ENCODE data around the gene BAHCC1.

BAHCC1 gene

DNA sequence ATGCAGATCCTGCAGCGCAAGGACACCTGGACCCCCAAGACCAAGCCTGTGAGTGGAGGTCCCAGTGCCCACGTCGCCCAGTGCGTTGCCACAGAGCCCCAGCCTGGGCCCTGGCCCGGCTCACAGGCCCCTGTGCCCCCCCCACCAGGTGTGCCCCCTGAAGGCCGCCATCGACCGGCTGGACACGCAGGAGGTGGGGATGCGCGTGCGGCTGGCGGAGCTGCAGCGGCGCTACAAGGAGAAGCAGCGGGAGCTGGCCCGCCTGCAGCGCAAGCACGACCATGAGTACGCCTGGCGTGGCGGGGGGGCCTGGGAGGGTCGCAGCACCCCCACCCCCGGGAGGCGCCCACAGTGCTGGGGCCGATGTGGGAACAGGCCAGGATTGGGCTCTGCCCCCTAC, 56.6 kb downstream of the BAHCC1 start:
- peaks cover 0 to 7% (median 0%) of the 10 kb centered on the region in 5 donors for H3K4me1 ChIP-seq (ENCODE audit: control insufficient read depth in 5 of 5, insufficient read depth in 5 of 5, low read length in 5 of 5)
- no peak overlapping the region for H3K9ac ChIP-seq (ENCODE audit: low read length in 5 of 5)
- no peaks in the 10 kb centered on the region for H3K27me3 ChIP-seq (ENCODE audit: control insufficient read depth in 5 of 5, insufficient read depth in 4 of 5, low read length in 5 of 5)
- peaks cover 0 to 40% (median 19%) of the 10 kb centered on the region in 5 donors for H3K36me3 ChIP-seq (ENCODE audit: control insufficient read depth in 5 of 5, insufficient read depth in 5 of 5, low read length in 5 of 5)
- H3K4me3 ChIP-seq (ENCODE audit: low read depth in 1 of 5, low read length in 5 of 5) = no peak overlapping the region
- H3K9me3 ChIP-seq (ENCODE audit: control insufficient read depth in 5 of 5, low read length in 5 of 5) = no peaks in the 10 kb centered on the region
- no peak overlapping the region for H3K27ac ChIP-seq (ENCODE audit: low read depth, low read length)

DNA sequence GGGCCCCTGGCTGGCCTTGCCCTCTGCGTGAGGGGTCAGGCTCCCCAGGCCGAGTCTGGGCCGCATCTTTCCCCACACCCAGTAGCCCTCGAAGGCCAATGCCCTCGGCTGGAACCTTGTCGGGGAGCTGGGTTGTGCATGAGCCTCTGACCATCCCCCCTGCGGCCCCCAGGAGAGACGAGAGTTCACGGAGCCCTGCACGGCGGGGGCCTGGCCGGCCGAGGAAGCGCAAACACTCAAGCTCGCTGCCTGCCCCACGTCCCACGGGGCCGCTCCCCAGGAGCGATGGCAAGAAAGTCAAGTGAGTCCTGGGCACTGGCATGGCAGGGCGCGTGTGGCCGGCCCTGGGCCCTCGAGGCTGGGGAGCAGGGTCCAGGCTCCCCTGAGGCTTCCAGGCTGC, 57.3 kb downstream of the BAHCC1 start:
- peaks cover 0 to 37% (median 14%) of the 10 kb centered on the region in 5 donors for H3K36me3 ChIP-seq (ENCODE audit: control insufficient read depth in 5 of 5, insufficient read depth in 5 of 5, low read length in 5 of 5)
- no peak overlapping the region for H3K27ac ChIP-seq (ENCODE audit: low read depth, low read length)
- no peaks in the 10 kb centered on the region for H3K27me3 ChIP-seq (ENCODE audit: control insufficient read depth in 5 of 5, insufficient read depth in 4 of 5, low read length in 5 of 5)
- no peak overlapping the region for H3K4me3 ChIP-seq (ENCODE audit: low read depth in 1 of 5, low read length in 5 of 5)
- no peaks in the 10 kb centered on the region for H3K9me3 ChIP-seq (ENCODE audit: control insufficient read depth in 5 of 5, low read length in 5 of 5)
- peaks cover 0 to 7% (median 0%) of the 10 kb centered on the region in 5 donors for H3K4me1 ChIP-seq (ENCODE audit: control insufficient read depth in 5 of 5, insufficient read depth in 5 of 5, low read length in 5 of 5)
- H3K9ac ChIP-seq (ENCODE audit: low read length in 5 of 5) = no peak overlapping the region

GRCh38 chr17:81453076-81453475, 57.8 kb downstream of the BAHCC1 start:
- Histone ChIP-seq H3K36me3 (ENCODE audit: control insufficient read depth in 5 of 5, insufficient read depth in 5 of 5, low read length in 5 of 5) (peaks cover 0 to 33% (median 10%) of the 10 kb centered on the region in 5 donors), H3K4me1 (ENCODE audit: control insufficient read depth in 5 of 5, insufficient read depth in 5 of 5, low read length in 5 of 5) (peaks cover 0 to 7% (median 0%) of the 10 kb centered on the region in 5 donors)

GRCh38 chr17:81453712-81454111, 58.5 kb downstream of the BAHCC1 start:
- peaks cover 0 to 34% (median 11%) of the 10 kb centered on the region in 5 donors for H3K36me3 ChIP-seq (ENCODE audit: control insufficient read depth in 5 of 5, insufficient read depth in 5 of 5, low read length in 5 of 5)
- peaks cover 0 to 7% (median 0%) of the 10 kb centered on the region in 5 donors for H3K4me1 ChIP-seq (ENCODE audit: control insufficient read depth in 5 of 5, insufficient read depth in 5 of 5, low read length in 5 of 5)
- no peak overlapping the region for H3K4me3 ChIP-seq (ENCODE audit: low read depth in 1 of 5, low read length in 5 of 5)
- no peak overlapping the region for H3K9ac ChIP-seq (ENCODE audit: low read length in 5 of 5)
- H3K9me3 ChIP-seq (ENCODE audit: control insufficient read depth in 5 of 5, low read length in 5 of 5) = no peaks in the 10 kb centered on the region
- no peaks in the 10 kb centered on the region for H3K27me3 ChIP-seq (ENCODE audit: control insufficient read depth in 5 of 5, insufficient read depth in 4 of 5, low read length in 5 of 5)
- no peak overlapping the region for H3K27ac ChIP-seq (ENCODE audit: low read depth, low read length)

More at GRCh38 chr17:81453076-81453475, 57.8 kb downstream of the BAHCC1 start:
- no peaks in the 10 kb centered on the region for H3K9me3 ChIP-seq (ENCODE audit: control insufficient read depth in 5 of 5, low read length in 5 of 5)
- H3K27me3 ChIP-seq (ENCODE audit: control insufficient read depth in 5 of 5, insufficient read depth in 4 of 5, low read length in 5 of 5) = no peaks in the 10 kb centered on the region
- no peak overlapping the region for H3K9ac ChIP-seq (ENCODE audit: low read length in 5 of 5)
- no peak overlapping the region for H3K4me3 ChIP-seq (ENCODE audit: low read depth in 1 of 5, low read length in 5 of 5)
- H3K27ac ChIP-seq (ENCODE audit: low read depth, low read length) = no peak overlapping the region

DNA sequence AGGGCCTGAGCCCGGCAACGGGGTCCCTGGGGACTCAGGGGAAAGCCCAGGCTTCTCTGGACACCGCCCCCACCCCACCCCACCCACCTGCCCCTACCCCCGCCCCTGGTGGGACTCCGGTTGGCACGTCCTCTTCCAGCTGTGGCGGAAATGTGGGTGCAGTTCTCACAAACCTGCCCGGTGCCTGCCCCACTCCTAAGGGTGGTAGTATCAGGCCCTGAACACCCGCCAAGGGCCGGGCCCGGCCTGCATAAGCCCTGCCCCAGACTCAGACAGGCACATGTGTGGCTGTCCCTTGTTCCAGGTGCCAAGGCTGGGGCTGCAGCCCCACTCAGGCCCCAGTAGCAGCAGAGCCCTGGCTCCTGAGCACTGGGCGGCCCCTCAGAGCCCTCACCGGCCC, 59.2 kb downstream of the BAHCC1 start:
- peaks cover 0 to 39% (median 15%) of the 10 kb centered on the region in 5 donors for H3K36me3 ChIP-seq (ENCODE audit: control insufficient read depth in 5 of 5, insufficient read depth in 5 of 5, low read length in 5 of 5)
- no peaks in the 10 kb centered on the region for H3K9me3 ChIP-seq (ENCODE audit: control insufficient read depth in 5 of 5, low read length in 5 of 5)
- H3K9ac ChIP-seq (ENCODE audit: low read length in 5 of 5) = no peak overlapping the region
- H3K27me3 ChIP-seq (ENCODE audit: control insufficient read depth in 5 of 5, insufficient read depth in 4 of 5, low read length in 5 of 5) = no peaks in the 10 kb centered on the region
- H3K4me1 ChIP-seq (ENCODE audit: control insufficient read depth in 5 of 5, insufficient read depth in 5 of 5, low read length in 5 of 5) = peaks cover 0 to 9% (median 0%) of the 10 kb centered on the region in 5 donors
- H3K4me3 ChIP-seq (ENCODE audit: low read depth in 1 of 5, low read length in 5 of 5) = no peak overlapping the region
- no peak overlapping the region for H3K27ac ChIP-seq (ENCODE audit: low read depth, low read length)

GRCh38 chr17:81455387-81455786, 60.1 kb downstream of the BAHCC1 start:
- Histone ChIP-seq H3K4me3 (ENCODE audit: low read depth in 1 of 5, low read length in 5 of 5) (no peak overlapping the region), H3K36me3 (ENCODE audit: control insufficient read depth in 5 of 5, insufficient read depth in 5 of 5, low read length in 5 of 5) (peaks cover 0 to 48% (median 18%) of the 10 kb centered on the region in 5 donors), H3K27ac (ENCODE audit: low read depth, low read length) (no peak overlapping the region), H3K4me1 (ENCODE audit: control insufficient read depth in 5 of 5, insufficient read depth in 5 of 5, low read length in 5 of 5) (peaks cover 0 to 12% (median 0%) of the 10 kb centered on the region in 5 donors), H3K9me3 (ENCODE audit: control insufficient read depth in 5 of 5, low read length in 5 of 5) (no peaks in the 10 kb centered on the region), H3K9ac (ENCODE audit: low read length in 5 of 5) (no peak overlapping the region), H3K27me3 (ENCODE audit: control insufficient read depth in 5 of 5, insufficient read depth in 4 of 5, low read length in 5 of 5) (no peaks in the 10 kb centered on the region)

DNA sequence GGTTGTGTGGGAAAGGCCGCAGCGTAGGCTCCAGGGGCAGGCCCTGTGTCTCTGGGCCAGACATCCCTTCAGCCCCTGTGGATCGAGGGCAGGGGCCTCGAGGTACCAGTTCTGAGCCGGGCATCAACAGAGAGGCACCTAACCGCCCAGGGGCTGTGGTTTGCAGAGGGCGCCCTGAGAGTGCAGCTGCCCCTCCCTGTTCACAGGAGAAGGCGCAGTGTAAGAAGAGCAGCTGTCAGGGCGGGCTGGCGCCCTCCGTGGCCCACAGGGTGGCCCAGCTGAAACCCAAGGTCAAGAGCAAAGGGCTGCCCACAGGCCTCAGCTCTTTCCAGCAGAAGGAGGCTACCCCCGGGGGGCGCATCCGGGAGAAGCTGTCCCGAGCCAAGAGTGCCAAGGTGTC, 60.8 kb downstream of the BAHCC1 start:
- Histone ChIP-seq H3K27ac (ENCODE audit: low read depth, low read length) (no peak overlapping the region), H3K36me3 (ENCODE audit: control insufficient read depth in 5 of 5, insufficient read depth in 5 of 5, low read length in 5 of 5) (peaks cover 0 to 48% (median 14%) of the 10 kb centered on the region in 5 donors), H3K4me1 (ENCODE audit: control insufficient read depth in 5 of 5, insufficient read depth in 5 of 5, low read length in 5 of 5) (peaks cover 0 to 16% (median 4%) of the 10 kb centered on the region in 5 donors), H3K27me3 (ENCODE audit: control insufficient read depth in 5 of 5, insufficient read depth in 4 of 5, low read length in 5 of 5) (no peaks in the 10 kb centered on the region), H3K9me3 (ENCODE audit: control insufficient read depth in 5 of 5, low read length in 5 of 5) (no peaks in the 10 kb centered on the region), H3K4me3 (ENCODE audit: low read depth in 1 of 5, low read length in 5 of 5) (no peak overlapping the region), H3K9ac (ENCODE audit: low read length in 5 of 5) (no peak overlapping the region)

DNA sequence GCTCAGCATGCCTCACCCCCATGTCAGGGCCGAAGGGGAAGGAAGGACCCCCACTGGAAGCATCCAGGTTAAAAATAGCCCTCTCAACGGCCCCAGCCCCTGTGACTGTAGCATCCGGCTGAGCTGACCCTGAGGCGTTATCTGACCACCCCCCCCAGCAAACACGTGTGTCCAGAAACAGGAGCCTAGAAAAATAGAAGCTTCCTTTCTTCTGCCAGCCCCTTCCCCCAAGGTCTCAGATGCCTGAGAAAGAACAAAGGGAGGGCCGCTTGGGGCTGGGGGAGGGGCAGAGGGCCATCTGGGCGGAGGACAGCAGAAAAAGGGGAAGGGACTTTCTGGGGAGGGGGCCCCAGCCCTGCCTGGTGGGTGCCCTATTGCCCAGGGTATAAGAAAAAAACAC, 61.5 kb downstream of the BAHCC1 start:
- Histone ChIP-seq H3K27me3 (ENCODE audit: control insufficient read depth in 5 of 5, insufficient read depth in 4 of 5, low read length in 5 of 5) (no peaks in the 10 kb centered on the region), H3K9me3 (ENCODE audit: control insufficient read depth in 5 of 5, low read length in 5 of 5) (no peaks in the 10 kb centered on the region), H3K4me3 (ENCODE audit: low read depth in 1 of 5, low read length in 5 of 5) (no peak overlapping the region), H3K4me1 (ENCODE audit: control insufficient read depth in 5 of 5, insufficient read depth in 5 of 5, low read length in 5 of 5) (peaks cover 0 to 16% (median 4%) of the 10 kb centered on the region in 5 donors), H3K36me3 (ENCODE audit: control insufficient read depth in 5 of 5, insufficient read depth in 5 of 5, low read length in 5 of 5) (peaks cover 0 to 55% (median 19%) of the 10 kb centered on the region in 5 donors), H3K27ac (ENCODE audit: low read depth, low read length) (no peak overlapping the region), H3K9ac (ENCODE audit: low read length in 5 of 5) (no peak overlapping the region)

GRCh38 chr17:81457401-81457800, 62.1 kb downstream of the BAHCC1 start:
- Histone ChIP-seq H3K4me3 (ENCODE audit: low read depth in 1 of 5, low read length in 5 of 5) (no peak overlapping the region), H3K27ac (ENCODE audit: low read depth, low read length) (no peak overlapping the region), H3K4me1 (ENCODE audit: control insufficient read depth in 5 of 5, insufficient read depth in 5 of 5, low read length in 5 of 5) (peaks cover 0 to 16% (median 4%) of the 10 kb centered on the region in 5 donors), H3K27me3 (ENCODE audit: control insufficient read depth in 5 of 5, insufficient read depth in 4 of 5, low read length in 5 of 5) (no peaks in the 10 kb centered on the region), H3K9ac (ENCODE audit: low read length in 5 of 5) (no peak overlapping the region), H3K9me3 (ENCODE audit: control insufficient read depth in 5 of 5, low read length in 5 of 5) (no peaks in the 10 kb centered on the region), H3K36me3 (ENCODE audit: control insufficient read depth in 5 of 5, insufficient read depth in 5 of 5, low read length in 5 of 5) (peaks cover 0 to 61% (median 25%) of the 10 kb centered on the region in 5 donors)

GRCh38 chr17:81457917-81458555, 62.8 kb downstream of the BAHCC1 start:
- H3K9ac ChIP-seq (ENCODE audit: low read length in 5 of 5) = no peak overlapping the region
- peaks cover 0 to 16% (median 4%) of the 10 kb centered on the region in 5 donors for H3K4me1 ChIP-seq (ENCODE audit: control insufficient read depth in 5 of 5, insufficient read depth in 5 of 5, low read length in 5 of 5)
- H3K36me3 ChIP-seq (ENCODE audit: control insufficient read depth in 5 of 5, insufficient read depth in 5 of 5, low read length in 5 of 5) = peaks cover 0 to 61% (median 31%) of the 10 kb centered on the region in 5 donors
- no peak overlapping the region for H3K4me3 ChIP-seq (ENCODE audit: low read depth in 1 of 5, low read length in 5 of 5)
- H3K9me3 ChIP-seq (ENCODE audit: control insufficient read depth in 5 of 5, low read length in 5 of 5) = no peaks in the 10 kb centered on the region
- H3K27me3 ChIP-seq (ENCODE audit: control insufficient read depth in 5 of 5, insufficient read depth in 4 of 5, low read length in 5 of 5) = no peaks in the 10 kb centered on the region
- no peak overlapping the region for H3K27ac ChIP-seq (ENCODE audit: low read depth, low read length)

Measured in subcutaneous abdominal adipose tissue (tissue), 5 donors.